Right ventricle myocardium inferior (tissue), 1 donor: Measurements from ENCODE around the gene APLP1. TPM values are rescaled to one million over a fixed set of nuclear protein-coding genes. Genes with fewer than 3 reads are reported as not detected.
"Not testable (repeated sequence)": the region's sequence is repeated elsewhere in the genome, so short reads cannot be mapped to it uniquely, and the experiment has no call there.

Source experiments
- ATAC-seq: fragments of 200-7000 bp; cut with Tn5 transposase; one replicate; pipeline ENCODE4 v1.9.1; 2020; ENCODE audit warnings: mild to moderate bottlenecking, moderate library complexity
- DNase-seq: peaks from one replicate; pipeline ENCODE4 v3.0.0; 2021; ENCODE audit errors: missing footprints
- intact Hi-C: fragments of 100-400 bp; cut with DNase I; formaldehyde crosslinking; loops from one replicate; pipeline ENCODE4 v1.11.0; 2022
- total RNA-seq: library from RNA; stranded (reverse); fragmentation: NEBNext Ultra II Directional; extraction: Animal tissue kit (Norgen Biotek cat#: 25700); gene quantifications from one replicate; pipeline ENCODE4 v1.2.1, GENCODE V29; 2021
- donor health status: DM: no; HTN: yes; CAD: no; lungs with severe emphysema.

The APLP1 gene
- total RNA-seq, 1 donor from 2014 or later, result 20.5 TPM

- ATAC-seq, result no peak
- no peak for DNase-seq
- intact Hi-C loops, result no loop called here
Measured at GRCh38 chr19:35851213-35852028, 17.0 kb upstream of the APLP1 start.

- ATAC-seq (no peak), DNase-seq (peak; percentile 34)
- intact Hi-C loops, result no loop called here
Measured at GRCh38 chr19:35852029-35852780, 16.2 kb upstream of the APLP1 start, which contains the start of gene NPHS1. TSS of gene NPHS1 (minus strand) at chr19:35852504. CDS start at chr19:35851837, 667 bp downstream.

- intact Hi-C loops, result no loop called here
- peak; percentile 11 for DNase-seq
- ATAC-seq, result no peak
Measured at GRCh38 chr19:35853038-35853756, 15.2 kb upstream of the APLP1 start.

GRCh38 chr19:35856546-35857149 lies 11.7 kb upstream of the APLP1 start, which contains the start of gene KIRREL2:
TSS of gene KIRREL2 (plus strand) at chr19:35856911. CDS start at chr19:35857120, 209 bp downstream.
- ATAC-seq, result no peak
- intact Hi-C loops, result no loop called here
- DNase-seq, result peak; percentile 51

GRCh38 chr19:35858311-35858710 lies 10.1 kb upstream of the APLP1 start:
- ATAC-seq (no peak), DNase-seq (peak; percentile 1)
- intact Hi-C loops, result no loop called here

GRCh38 chr19:35859414-35859813 lies 9.0 kb upstream of the APLP1 start:
- DNase-seq (no peak), ATAC-seq (no peak)
- intact Hi-C loops, result no loop called here

- no peak for DNase-seq
- ATAC-seq, result no peak
- intact Hi-C loops, result no loop called here
Measured at GRCh38 chr19:35860436-35860817, 7.9 kb upstream of the APLP1 start.

GRCh38 chr19:35860818-35861639 lies 7.3 kb upstream of the APLP1 start:
- DNase-seq (no peak), ATAC-seq (no peak)
- intact Hi-C loops, result no loop called here

- no peak for DNase-seq
- intact Hi-C loops, result no loop called here
- ATAC-seq, result no peak
Measured at GRCh38 chr19:35861640-35862160, 6.7 kb upstream of the APLP1 start.

GRCh38 chr19:35862528-35862927 lies 5.8 kb upstream of the APLP1 start:
- ATAC-seq (no peak), DNase-seq (peak; percentile 27)
- intact Hi-C loops, result no loop called here

- no peak for ATAC-seq
- peak; percentile 3 for DNase-seq
- intact Hi-C loops, result no loop called here
Measured at GRCh38 chr19:35863018-35863417, 5.4 kb upstream of the APLP1 start.

GRCh38 chr19:35868823-35869326 lies 501 bp downstream of the APLP1 start:
- ATAC-seq, result no peak
- intact Hi-C loops, result no loop called here
- no peak for DNase-seq

- intact Hi-C loops, result no loop called here
- ATAC-seq, result peak; percentile 44
- peak; percentile 85 for DNase-seq
Measured at GRCh38 chr19:35869327-35870123, 1.2 kb downstream of the APLP1 start.

GRCh38 chr19:35870124-35870736 lies 1.9 kb downstream of the APLP1 start:
- intact Hi-C loops, ATAC-seq: not testable (repeated sequence)
- peak; percentile 53 for DNase-seq

- ATAC-seq, result no peak
Measured at GRCh38 chr19:35870798-35871197, 2.4 kb downstream of the APLP1 start.

GRCh38 chr19:35871611-35872010 lies 3.2 kb downstream of the APLP1 start:
- DNase-seq (peak; percentile 25), ATAC-seq (no peak)
- intact Hi-C loops, result no loop called here

More at GRCh38 chr19:35870798-35871197, 2.4 kb downstream of the APLP1 start:
- intact Hi-C loops, result no loop called here
- DNase-seq, result peak; percentile 3
